ENCODE results near the gene XXYLT1.

XXYLT1 gene

GRCh38 chr3:195251336-195252065 lies 19.5 kb downstream of the XXYLT1 start:
- no peak for DNase-seq (ENCODE audit: low read depth in 4 of 4, low spot score in 1 of 4)

GRCh38 chr3:195250473-195251251 lies 20.3 kb downstream of the XXYLT1 start:
- no peak for DNase-seq (ENCODE audit: low read depth in 4 of 4, low spot score in 1 of 4)

GRCh38 chr3:195249858-195250464 lies 21.0 kb downstream of the XXYLT1 start:
- no peak for DNase-seq (ENCODE audit: low read depth in 4 of 4, low spot score in 1 of 4)

- no peak for DNase-seq (ENCODE audit: low read depth in 4 of 4, low spot score in 1 of 4)
Observed at GRCh38 chr3:195249057-195249770, 21.7 kb downstream of the XXYLT1 start.

GRCh38 chr3:195248281-195248680 lies 22.7 kb downstream of the XXYLT1 start:
- DNase-seq (ENCODE audit: low read depth in 4 of 4, low spot score in 1 of 4) = no peak

GRCh38 chr3:195247863-195248189 lies 23.1 kb downstream of the XXYLT1 start:
- no peak for DNase-seq (ENCODE audit: low read depth in 4 of 4, low spot score in 1 of 4)

- no peak for DNase-seq (ENCODE audit: low read depth in 4 of 4, low spot score in 1 of 4)
Observed at GRCh38 chr3:195247086-195247862, 23.7 kb downstream of the XXYLT1 start.

- DNase-seq (ENCODE audit: low read depth in 4 of 4, low spot score in 1 of 4) = no peak
Observed at GRCh38 chr3:195246581-195246995, 24.4 kb downstream of the XXYLT1 start.

- no peak for DNase-seq (ENCODE audit: low read depth in 4 of 4, low spot score in 1 of 4)
Observed at GRCh38 chr3:195245531-195245951, 25.4 kb downstream of the XXYLT1 start.

- no peak for DNase-seq (ENCODE audit: low read depth in 4 of 4, low spot score in 1 of 4)
Observed at GRCh38 chr3:195241592-195242355, 29.2 kb downstream of the XXYLT1 start.

- DNase-seq (ENCODE audit: low read depth in 4 of 4, low spot score in 1 of 4) = no peak
Observed at GRCh38 chr3:195240939-195241338, 30.0 kb downstream of the XXYLT1 start.

GRCh38 chr3:195240171-195240701 lies 30.7 kb downstream of the XXYLT1 start:
- DNase-seq (ENCODE audit: low read depth in 4 of 4, low spot score in 1 of 4) = no peak

GRCh38 chr3:195239121-195239520 lies 31.8 kb downstream of the XXYLT1 start:
- no peak for DNase-seq (ENCODE audit: low read depth in 4 of 4, low spot score in 1 of 4)

GRCh38 chr3:195238586-195239118 lies 32.3 kb downstream of the XXYLT1 start:
- DNase-seq (ENCODE audit: low read depth in 4 of 4, low spot score in 1 of 4) = no peak

GRCh38 chr3:195238081-195238571 lies 32.8 kb downstream of the XXYLT1 start:
- DNase-seq (ENCODE audit: low read depth in 4 of 4, low spot score in 1 of 4) = no peak

GRCh38 chr3:195236801-195237570 lies 34.0 kb downstream of the XXYLT1 start:
- DNase-seq (ENCODE audit: low read depth in 4 of 4, low spot score in 1 of 4) = no peak

- no peak for DNase-seq (ENCODE audit: low read depth in 4 of 4, low spot score in 1 of 4)
Observed at GRCh38 chr3:195236076-195236798, 34.7 kb downstream of the XXYLT1 start.

GRCh38 chr3:195230244-195230643 lies 40.7 kb downstream of the XXYLT1 start:
- DNase-seq (ENCODE audit: low read depth in 4 of 4, low spot score in 1 of 4) = no peak

Measured in stimulated activated CD4-positive, alpha-beta T cell treated with anti-CD3 and anti-CD28 coated beads, Interleukin-1b, Interleukin-23, amount 100 ng/mL, for 24 hours (primary cell).